ENCODE measurements around the gene MICU2. TPM values are rescaled to one million over a fixed set of nuclear protein-coding genes. Genes with fewer than 3 reads are reported as not detected.
A peak's percentile ranks its signal among the peaks of the same experiment; 100 is the strongest.
"Not testable (repeated sequence)": the region's sequence is repeated elsewhere in the genome, so short reads cannot be mapped to it uniquely, and the experiment has no call there.

MICU2 gene
- total RNA-seq, 1 donor from 2014 or later: 43.4 TPM

DNA sequence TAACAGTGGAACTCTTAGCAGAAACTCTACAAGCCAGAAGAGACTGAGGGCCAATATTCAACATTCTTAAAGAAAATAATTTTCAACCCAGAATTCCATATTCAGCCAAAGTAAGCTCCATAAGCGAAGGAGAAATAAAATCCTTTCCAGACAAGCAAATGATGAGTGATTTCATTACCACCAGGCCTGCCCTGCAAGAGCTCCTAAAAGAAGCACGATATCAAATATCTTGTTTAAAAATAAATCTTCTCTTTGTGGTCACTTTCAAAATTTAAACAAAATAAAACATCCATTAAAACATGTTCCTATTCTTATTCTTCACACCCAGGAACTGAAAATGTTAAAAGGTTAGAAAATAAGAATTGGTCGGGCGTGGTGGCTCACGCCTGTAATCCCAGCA, 13.7 kb downstream of the MICU2 start:
- TF ChIP-seq, protein P1, sequence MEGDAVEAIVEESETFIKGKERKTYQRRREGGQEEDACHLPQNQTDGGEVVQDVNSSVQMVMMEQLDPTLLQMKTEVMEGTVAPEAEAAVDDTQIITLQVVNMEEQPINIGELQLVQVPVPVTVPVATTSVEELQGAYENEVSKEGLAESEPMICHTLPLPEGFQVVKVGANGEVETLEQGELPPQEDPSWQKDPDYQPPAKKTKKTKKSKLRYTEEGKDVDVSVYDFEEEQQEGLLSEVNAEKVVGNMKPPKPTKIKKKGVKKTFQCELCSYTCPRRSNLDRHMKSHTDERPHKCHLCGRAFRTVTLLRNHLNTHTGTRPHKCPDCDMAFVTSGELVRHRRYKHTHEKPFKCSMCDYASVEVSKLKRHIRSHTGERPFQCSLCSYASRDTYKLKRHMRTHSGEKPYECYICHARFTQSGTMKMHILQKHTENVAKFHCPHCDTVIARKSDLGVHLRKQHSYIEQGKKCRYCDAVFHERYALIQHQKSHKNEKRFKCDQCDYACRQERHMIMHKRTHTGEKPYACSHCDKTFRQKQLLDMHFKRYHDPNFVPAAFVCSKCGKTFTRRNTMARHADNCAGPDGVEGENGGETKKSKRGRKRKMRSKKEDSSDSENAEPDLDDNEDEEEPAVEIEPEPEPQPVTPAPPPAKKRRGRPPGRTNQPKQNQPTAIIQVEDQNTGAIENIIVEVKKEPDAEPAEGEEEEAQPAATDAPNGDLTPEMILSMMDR (IDR thresholded peaks at IDR 0.05; ENCODE audit: insufficient read depth, low read length, severe bottlenecking): no peak
- Histone ChIP-seq H3K27me3 (ENCODE audit: control insufficient read depth, insufficient read depth, low read length) (no peaks in the 10 kb centered on the region), H3K36me3 (ENCODE audit: control insufficient read depth, insufficient read depth, low read length) (no peaks in the 10 kb centered on the region), H3K4me3 (ENCODE audit: low read depth, low read length) (no peak overlapping the region)
- DNase-seq (ENCODE audit: low read depth): no peak
- no peak for FAIRE-seq

DNA sequence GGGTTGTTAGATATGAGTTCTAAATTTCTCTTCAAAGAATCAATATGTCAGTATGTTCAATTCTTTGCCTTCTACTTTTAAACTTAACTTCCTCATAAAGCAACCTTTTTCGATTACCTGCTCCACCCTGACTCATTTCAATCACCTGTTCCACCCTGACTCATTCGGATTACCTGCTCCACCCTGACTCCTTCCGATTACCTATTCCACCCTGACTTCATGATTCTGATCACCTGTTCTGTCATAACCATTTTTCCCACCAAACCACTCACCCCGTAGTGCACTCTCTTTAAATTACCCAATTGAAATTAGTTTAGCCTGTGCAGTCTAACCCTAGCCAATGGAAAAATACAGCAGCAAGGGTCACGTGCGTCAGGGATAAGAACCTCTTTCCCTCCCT, 14.5 kb downstream of the MICU2 start:
- H3K36me3 ChIP-seq (ENCODE audit: control insufficient read depth, insufficient read depth, low read length); H3K27me3 ChIP-seq (ENCODE audit: control insufficient read depth, insufficient read depth, low read length); H3K4me3 ChIP-seq (ENCODE audit: low read depth, low read length); DNase-seq (ENCODE audit: low read depth); FAIRE-seq: not testable (repeated sequence)

GRCh38 chr13:21588411-21588810, 15.6 kb downstream of the MICU2 start:
- DNase-seq (ENCODE audit: low read depth): peak; percentile 52
- not testable (repeated sequence) for H3K36me3 ChIP-seq (ENCODE audit: control insufficient read depth, insufficient read depth, low read length); H3K4me3 ChIP-seq (ENCODE audit: low read depth, low read length); H3K27me3 ChIP-seq (ENCODE audit: control insufficient read depth, insufficient read depth, low read length); FAIRE-seq

DNA sequence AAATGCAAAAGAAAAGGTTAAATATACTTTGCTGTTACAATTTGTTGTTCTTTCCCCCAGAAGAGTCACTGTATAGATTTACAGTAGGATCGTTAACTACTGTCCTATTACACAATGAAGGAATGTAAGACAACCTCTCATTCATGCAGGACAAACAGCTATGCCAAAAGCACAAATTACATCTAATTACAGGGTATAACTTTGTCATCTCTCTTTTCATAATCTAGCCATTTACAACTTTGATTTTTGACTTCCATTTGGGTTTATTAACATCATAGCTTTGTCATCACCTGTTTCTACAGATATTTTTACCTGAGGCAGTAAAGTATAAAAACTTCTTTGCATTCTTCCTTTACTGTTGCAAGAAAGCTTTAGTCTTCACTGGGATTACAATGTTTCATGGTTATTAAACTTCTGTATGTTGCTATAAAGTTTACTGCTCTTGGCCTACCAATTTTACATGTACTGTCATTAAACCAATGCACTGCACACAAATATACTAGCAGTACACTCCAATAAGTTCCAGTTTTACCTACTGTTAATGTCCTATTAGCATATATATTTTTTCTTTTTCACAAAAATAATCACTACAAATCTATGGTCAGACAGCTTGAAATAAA, 18.9 kb downstream of the MICU2 start:
- Histone ChIP-seq H3K36me3 (ENCODE audit: control insufficient read depth, insufficient read depth, low read length) (no peaks in the 10 kb centered on the region), H3K27me3 (ENCODE audit: control insufficient read depth, insufficient read depth, low read length) (no peaks in the 10 kb centered on the region), H3K4me3 (ENCODE audit: low read depth, low read length) (no peak overlapping the region)
- FAIRE-seq (no peak), DNase-seq (ENCODE audit: low read depth) (no peak)
- TF ChIP-seq, protein P1 (IDR thresholded peaks at IDR 0.05; ENCODE audit: insufficient read depth, low read length, severe bottlenecking): no peak

GRCh38 chr13:21583478-21583877, 20.5 kb downstream of the MICU2 start:
- no peak overlapping the region for H3K4me3 ChIP-seq (ENCODE audit: low read depth, low read length)
- TF ChIP-seq, protein P1 (IDR thresholded peaks at IDR 0.05; ENCODE audit: insufficient read depth, low read length, severe bottlenecking): no peak
- DNase-seq (ENCODE audit: low read depth) (no peak), FAIRE-seq (no peak)
- H3K36me3 ChIP-seq (ENCODE audit: control insufficient read depth, insufficient read depth, low read length): no peaks in the 10 kb centered on the region
- H3K27me3 ChIP-seq (ENCODE audit: control insufficient read depth, insufficient read depth, low read length): no peaks in the 10 kb centered on the region

DNA sequence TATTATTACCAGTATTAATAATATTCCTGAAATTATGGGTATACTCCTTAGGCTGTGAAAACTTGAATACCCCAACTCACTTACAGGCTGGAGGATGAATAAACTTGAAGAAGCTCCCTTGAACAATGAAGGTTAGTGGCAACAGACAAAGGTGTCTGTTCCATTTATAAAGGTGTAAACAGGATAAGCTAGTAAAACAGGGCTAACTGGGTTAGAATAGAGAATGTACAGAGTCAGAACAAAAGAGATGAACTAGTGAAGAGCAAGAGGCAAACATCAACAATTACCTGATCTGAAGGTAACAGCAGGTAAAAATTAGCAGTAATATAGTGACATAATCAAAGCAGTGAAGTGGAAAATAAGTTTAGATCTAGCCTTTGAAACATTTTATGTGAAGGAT, 23.2 kb downstream of the MICU2 start:
- DNase-seq (ENCODE audit: low read depth) (no peak), FAIRE-seq (no peak)
- H3K36me3 ChIP-seq (ENCODE audit: control insufficient read depth, insufficient read depth, low read length): no peaks in the 10 kb centered on the region
- TF ChIP-seq, protein P1 (IDR thresholded peaks at IDR 0.05; ENCODE audit: insufficient read depth, low read length, severe bottlenecking): no peak
- no peaks in the 10 kb centered on the region for H3K27me3 ChIP-seq (ENCODE audit: control insufficient read depth, insufficient read depth, low read length)
- no peak overlapping the region for H3K4me3 ChIP-seq (ENCODE audit: low read depth, low read length)

DNA sequence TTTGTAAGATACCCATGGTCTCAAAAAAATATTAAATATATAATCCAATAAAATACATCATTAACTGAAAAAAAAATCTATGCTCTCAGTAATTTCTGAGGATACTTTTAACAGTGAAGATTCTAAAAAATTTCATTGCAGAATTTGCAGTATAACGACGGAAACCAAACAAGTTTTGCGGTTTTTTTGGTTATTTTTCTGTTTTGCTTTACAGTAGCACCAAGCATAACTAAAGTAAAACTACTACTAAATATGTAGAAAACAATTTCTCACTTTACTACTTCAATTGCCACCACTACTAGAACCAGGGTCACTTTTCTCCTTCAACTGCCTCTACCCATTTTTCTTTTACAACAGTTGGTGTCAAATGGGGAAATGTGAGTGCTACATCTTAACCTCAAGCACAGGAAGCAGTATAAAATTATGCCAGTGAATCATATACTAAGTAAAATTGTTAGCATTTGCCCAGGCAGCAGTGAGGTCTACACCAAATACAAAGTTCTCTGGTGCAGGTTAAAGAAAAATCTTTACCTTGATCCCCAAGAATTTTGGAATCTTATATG, 24.1 kb downstream of the MICU2 start:
- Histone ChIP-seq H3K4me3 (ENCODE audit: low read depth, low read length) (no peak overlapping the region), H3K27me3 (ENCODE audit: control insufficient read depth, insufficient read depth, low read length) (no peaks in the 10 kb centered on the region), H3K36me3 (ENCODE audit: control insufficient read depth, insufficient read depth, low read length) (no peaks in the 10 kb centered on the region)
- DNase-seq (ENCODE audit: low read depth) (no peak), FAIRE-seq (no peak)
- TF ChIP-seq, protein P1 (IDR thresholded peaks at IDR 0.05; ENCODE audit: insufficient read depth, low read length, severe bottlenecking): no peak
